ENCODE data around the gene SIAH2.
A peak's percentile ranks its signal among the peaks of the same experiment; 100 is the strongest.

The SIAH2 gene

DNA sequence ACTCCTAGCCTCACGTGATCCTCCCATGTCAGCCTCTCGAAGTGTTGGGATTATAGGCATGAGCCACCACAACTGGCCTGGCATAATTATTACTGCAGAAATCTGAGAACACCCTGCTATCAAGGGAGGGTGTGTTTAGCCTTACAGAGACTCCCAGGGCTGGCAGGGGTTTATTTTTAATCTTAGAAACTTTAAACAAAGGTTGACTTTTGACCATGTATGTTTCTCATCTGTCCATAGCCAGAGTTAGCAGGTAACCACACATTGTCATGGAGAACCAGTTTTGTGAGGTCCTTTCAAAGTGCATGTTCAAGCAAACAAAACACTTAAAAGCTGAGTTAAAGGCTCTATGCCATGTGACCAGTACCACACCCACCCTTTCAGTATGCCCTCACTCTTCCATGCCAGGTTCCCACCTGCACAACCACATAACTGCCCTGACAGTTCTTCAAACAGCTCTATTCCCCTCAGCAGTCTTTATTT is 11.1 kb downstream of the SIAH2 start:
- Mint-ChIP-seq H3K4me1 (ENCODE audit: low read depth in 2 of 2) (peaks cover 39 to 56% of the 10 kb centered on the region in 2 donors), H3K4me3 (no peak overlapping the region), H3K27me3 (no peaks in the 10 kb centered on the region), H3K36me3 (ENCODE audit: insufficient read depth) (peaks cover 18% of the 10 kb centered on the region), H3K9me3 (peaks cover 0 to 2% of the 10 kb centered on the region in 2 donors), H3K27ac (peak overlapping the region; percentile 22 to 53)
- no peak for DNase-seq
- ATAC-seq (replicated peaks), result no peak

DNA sequence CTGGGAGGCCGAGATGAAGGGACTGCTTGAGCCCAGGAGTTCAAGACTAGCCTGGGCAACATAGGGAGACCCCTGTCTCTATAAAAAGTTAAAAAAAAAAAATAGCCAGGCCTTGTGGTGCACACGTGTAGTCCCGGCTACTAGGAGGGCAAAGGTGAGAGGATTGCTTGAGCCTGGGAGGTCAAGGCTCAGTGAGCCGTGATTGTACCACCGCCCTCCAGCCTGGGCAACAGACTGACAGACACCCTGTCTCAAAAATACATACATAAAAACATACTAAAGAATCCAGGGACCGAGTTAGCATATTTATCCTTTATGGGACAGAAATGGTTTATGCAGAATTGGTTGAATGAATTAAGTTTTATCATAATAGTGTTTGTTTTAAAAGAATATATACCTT is 13.7 kb downstream of the SIAH2 start:
- Mint-ChIP-seq H3K27ac (peak overlapping the region; percentile 22 to 36), H3K4me3 (no peak overlapping the region), H3K4me1 (ENCODE audit: low read depth in 2 of 2) (peaks cover 56 to 71% of the 10 kb centered on the region in 2 donors), H3K27me3 (no peaks in the 10 kb centered on the region), H3K9me3 (peaks cover 0 to 2% of the 10 kb centered on the region in 2 donors), H3K36me3 (ENCODE audit: insufficient read depth) (peaks cover 12% of the 10 kb centered on the region)
- no peak for DNase-seq
- ATAC-seq (replicated peaks), result no peak

DNA sequence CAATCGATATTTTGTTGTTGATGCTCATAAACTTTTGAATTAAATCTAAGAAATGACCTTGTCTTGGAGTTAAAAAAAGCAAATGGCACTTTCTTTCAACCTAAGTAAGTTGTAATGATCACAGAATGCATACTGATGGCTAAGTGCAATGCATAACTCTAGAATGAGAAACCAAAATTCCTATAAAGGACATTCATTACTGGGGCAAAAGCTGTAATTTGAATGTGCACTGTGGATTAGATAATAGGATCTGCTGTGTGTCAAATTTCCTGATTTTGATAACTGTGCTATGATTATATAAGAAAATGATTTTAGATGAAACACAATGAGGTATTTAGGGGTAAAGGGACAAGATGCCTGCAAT is 14.3 kb downstream of the SIAH2 start:
- Mint-ChIP-seq H3K27ac (peak overlapping the region; percentile 22 to 36), H3K4me1 (ENCODE audit: low read depth in 2 of 2) (peaks cover 51 to 71% of the 10 kb centered on the region in 2 donors), H3K9me3 (no peaks in the 10 kb centered on the region), H3K36me3 (ENCODE audit: insufficient read depth) (peaks cover 14% of the 10 kb centered on the region), H3K27me3 (no peaks in the 10 kb centered on the region), H3K4me3 (no peak overlapping the region)
- ATAC-seq (replicated peaks) (no peak), DNase-seq (no peak)

DNA sequence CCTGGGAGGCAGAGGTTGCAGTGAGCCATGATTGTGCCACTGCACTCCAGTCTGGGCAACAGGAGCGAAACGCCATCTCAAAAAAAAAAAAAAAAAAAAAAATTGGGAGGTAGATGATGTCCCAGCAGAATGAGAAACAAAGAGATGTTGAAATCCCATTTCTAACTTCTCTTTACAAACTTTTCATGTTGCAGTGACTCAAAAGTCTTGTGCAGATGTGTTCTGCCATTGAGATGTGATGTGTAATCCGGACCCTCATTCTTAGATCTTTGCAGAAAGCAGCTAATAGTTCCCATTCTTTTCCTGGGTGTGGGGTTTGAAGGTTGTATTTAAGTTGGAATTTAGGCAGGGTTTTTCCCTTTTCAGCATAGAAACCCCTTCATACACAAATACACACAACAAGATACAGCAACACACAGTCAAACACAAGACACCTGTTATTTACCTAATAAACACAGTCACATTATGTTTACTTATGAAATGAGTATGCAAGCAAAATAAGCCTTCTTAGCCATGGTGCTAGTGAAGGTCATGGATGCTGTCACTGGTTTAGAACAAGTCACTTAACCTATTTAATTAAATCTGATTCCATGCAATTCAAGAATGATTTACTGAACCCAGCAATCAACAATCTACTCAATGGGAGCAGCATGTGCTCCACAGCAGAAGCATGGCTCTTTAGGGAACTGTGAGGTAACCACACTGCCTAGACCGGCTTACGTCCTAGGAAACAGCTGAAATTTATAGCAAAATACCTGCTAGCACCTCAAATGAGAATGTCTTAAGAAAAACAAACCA is 14.9 kb downstream of the SIAH2 start:
- Mint-ChIP-seq H3K27me3 (no peaks in the 10 kb centered on the region), H3K4me3 (no peak overlapping the region), H3K9me3 (no peaks in the 10 kb centered on the region), H3K27ac (peak overlapping the region in 1 of 2 donors; percentile 22), H3K36me3 (ENCODE audit: insufficient read depth) (peaks cover 14% of the 10 kb centered on the region), H3K4me1 (ENCODE audit: low read depth in 2 of 2) (peaks cover 53 to 68% of the 10 kb centered on the region in 2 donors)
- ATAC-seq (replicated peaks) (no peak), DNase-seq (no peak)

DNA sequence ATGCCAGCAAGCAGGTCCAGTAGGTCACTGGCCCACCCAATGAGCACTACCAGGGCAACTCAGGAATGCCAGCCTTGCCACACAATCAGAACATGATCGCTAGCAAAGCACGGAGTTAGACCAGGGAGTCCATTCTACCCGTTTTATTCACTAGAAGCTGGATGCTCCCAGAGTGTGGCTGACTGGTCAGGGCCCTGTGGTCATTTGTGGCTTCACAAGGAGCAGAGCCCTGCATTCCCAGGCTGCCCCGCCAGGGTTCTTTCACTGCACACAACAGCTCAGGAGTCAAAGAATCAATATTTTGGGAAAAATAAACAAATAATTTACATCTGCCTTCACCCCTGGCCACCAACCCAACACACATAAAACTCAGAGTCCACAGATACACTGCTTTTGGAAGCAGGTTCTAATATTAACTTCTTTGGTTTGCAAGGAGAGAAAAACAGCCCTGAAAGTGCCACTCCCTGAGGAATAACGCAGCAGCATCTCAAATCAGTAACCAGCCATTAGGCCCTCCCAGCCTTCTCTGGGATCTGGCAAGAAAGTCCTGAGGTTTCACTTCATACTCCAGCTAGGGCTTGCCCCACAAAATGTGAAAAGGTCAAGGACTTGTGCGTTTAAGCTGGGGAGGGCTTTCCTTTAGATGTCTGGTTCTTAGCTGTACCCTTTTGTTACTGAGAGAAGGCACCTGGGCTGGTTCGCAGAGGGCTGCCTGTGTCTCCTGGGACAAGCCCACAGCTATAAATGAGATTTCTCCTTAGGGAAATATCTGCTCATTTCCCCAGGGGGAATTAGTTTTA is 16.0 kb downstream of the SIAH2 start:
- DNase-seq (no peak), ATAC-seq (replicated peaks) (no peak)
- no peaks in the 10 kb centered on the region for H3K27me3 Mint-ChIP-seq
- H3K27ac Mint-ChIP-seq, result peak overlapping the region; percentile 31 to 81
- H3K9me3 Mint-ChIP-seq, result no peaks in the 10 kb centered on the region
- no peak overlapping the region for H3K4me3 Mint-ChIP-seq
- H3K4me1 Mint-ChIP-seq (ENCODE audit: low read depth in 2 of 2), result peaks cover 53 to 69% of the 10 kb centered on the region in 2 donors
- peaks cover 16% of the 10 kb centered on the region for H3K36me3 Mint-ChIP-seq (ENCODE audit: insufficient read depth)

DNA sequence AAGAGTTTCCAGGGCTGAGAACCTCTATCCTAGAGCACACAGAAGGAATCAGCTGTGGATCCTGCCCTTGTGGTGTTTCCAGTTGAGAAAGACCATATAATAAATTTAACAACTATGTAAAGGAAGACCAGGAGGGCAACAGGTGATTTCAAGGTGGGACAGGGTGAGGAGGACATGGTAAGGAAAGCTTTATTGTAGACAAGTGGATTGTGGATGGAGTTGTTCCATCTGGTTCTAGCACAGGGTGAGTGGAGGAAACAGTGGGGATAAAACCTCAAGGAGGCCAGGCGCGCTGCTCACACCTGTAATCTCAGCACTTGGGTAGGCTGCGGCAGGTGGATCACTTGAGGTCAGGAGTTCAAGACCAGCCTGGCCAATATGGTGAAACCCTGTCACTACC is 17.1 kb downstream of the SIAH2 start:
- Mint-ChIP-seq H3K9me3 (no peaks in the 10 kb centered on the region), H3K4me3 (no peak overlapping the region), H3K4me1 (ENCODE audit: low read depth in 2 of 2) (peaks cover 47 to 60% of the 10 kb centered on the region in 2 donors), H3K36me3 (ENCODE audit: insufficient read depth) (peaks cover 21% of the 10 kb centered on the region), H3K27ac (peak overlapping the region in 1 of 2 donors; percentile 81), H3K27me3 (no peaks in the 10 kb centered on the region)
- DNase-seq, result no peak
- ATAC-seq (replicated peaks), result no peak

DNA sequence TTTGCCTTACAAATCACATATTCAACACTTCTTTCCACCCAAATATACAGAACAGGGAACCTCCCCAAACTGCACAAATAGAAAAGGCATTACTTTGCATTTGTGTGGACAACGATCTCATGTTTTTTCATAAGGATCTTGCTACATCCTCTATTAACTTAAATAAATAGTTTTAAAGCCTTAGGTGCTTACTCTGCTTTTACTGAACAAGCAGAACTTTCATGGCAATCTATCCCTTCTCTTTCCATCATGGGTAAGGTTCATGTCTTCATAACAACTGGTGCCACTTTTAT is 18.1 kb downstream of the SIAH2 start:
- ATAC-seq (replicated peaks) (no peak), DNase-seq (no peak)
- Mint-ChIP-seq H3K36me3 (ENCODE audit: insufficient read depth) (peaks cover 23% of the 10 kb centered on the region), H3K4me1 (ENCODE audit: low read depth in 2 of 2) (peaks cover 50 to 56% of the 10 kb centered on the region in 2 donors), H3K27me3 (no peaks in the 10 kb centered on the region), H3K4me3 (no peak overlapping the region), H3K27ac (peak overlapping the region; percentile 15 to 52), H3K9me3 (no peaks in the 10 kb centered on the region)

DNA sequence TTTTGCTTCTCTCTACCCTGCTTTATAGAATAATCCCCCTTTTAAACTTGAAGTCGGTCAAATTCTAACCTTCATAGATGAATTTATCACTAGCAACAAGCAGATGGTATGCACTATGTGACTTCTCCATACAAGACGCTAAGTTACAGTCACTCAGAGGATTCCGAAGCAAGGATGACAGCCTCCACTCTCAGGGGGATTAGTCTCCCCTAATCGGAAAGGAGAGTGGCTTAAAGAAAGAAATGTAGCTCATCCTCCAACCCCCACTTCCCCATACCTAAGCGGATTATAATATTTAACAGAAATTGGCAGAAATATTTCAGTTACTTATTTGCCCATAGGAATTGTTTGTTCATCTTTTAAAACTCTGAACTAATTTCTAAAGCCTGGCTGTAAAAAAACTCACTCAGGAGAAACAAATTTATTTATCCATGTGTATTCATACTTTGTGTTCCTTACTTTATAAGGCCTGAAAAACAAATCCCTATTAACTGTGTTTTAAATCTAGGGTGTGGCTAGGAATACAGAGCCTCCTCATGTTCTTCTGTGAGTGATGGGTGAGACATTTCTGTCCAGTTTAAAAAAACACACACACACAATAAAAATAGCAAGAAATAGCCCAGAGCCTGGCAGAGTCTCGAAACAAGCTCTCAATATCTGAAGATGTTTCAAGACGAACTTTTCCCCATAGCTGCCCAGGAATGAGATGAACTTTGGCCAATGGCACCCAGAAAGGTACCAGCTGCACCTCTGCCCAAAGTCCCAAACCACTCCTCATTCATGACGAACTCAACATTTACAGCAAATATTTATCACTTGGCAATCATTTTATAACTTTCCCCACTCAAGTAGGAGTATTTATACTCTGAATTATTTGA is 18.7 kb downstream of the SIAH2 start:
- Mint-ChIP-seq H3K36me3 (ENCODE audit: insufficient read depth) (peaks cover 25% of the 10 kb centered on the region), H3K27me3 (no peaks in the 10 kb centered on the region), H3K4me1 (ENCODE audit: low read depth in 2 of 2) (peaks cover 52 to 56% of the 10 kb centered on the region in 2 donors), H3K4me3 (no peak overlapping the region), H3K27ac (peak overlapping the region; percentile 15 to 52), H3K9me3 (no peaks in the 10 kb centered on the region)
- ATAC-seq (replicated peaks), result no peak
- DNase-seq, result no peak

DNA sequence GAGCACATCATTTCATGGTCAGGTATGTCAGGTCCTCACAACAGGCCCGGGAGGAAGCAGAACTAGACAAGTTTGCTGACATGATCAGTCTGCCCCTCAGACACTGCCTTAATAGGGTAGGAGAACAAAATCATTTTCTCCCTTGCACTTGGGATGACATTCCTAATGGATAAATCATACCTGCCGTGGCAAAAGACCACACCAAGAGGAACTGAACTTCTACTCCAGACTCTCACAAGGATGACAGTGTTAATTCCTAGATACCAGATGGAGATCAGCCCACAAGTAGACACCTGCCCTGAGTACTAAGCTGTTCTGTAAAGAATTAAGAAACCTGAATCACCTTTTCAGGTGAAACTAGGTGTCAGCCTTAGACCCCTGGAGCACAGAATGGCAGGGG is 19.5 kb downstream of the SIAH2 start:
- H3K4me3 Mint-ChIP-seq, result no peak overlapping the region
- no peak for ATAC-seq (replicated peaks)
- peak overlapping the region; percentile 26 to 52 for H3K27ac Mint-ChIP-seq
- DNase-seq, result no peak
- no peaks in the 10 kb centered on the region for H3K9me3 Mint-ChIP-seq
- no peaks in the 10 kb centered on the region for H3K27me3 Mint-ChIP-seq
- peaks cover 48 to 53% of the 10 kb centered on the region in 2 donors for H3K4me1 Mint-ChIP-seq (ENCODE audit: low read depth in 2 of 2)
- H3K36me3 Mint-ChIP-seq (ENCODE audit: insufficient read depth), result peaks cover 25% of the 10 kb centered on the region

DNA sequence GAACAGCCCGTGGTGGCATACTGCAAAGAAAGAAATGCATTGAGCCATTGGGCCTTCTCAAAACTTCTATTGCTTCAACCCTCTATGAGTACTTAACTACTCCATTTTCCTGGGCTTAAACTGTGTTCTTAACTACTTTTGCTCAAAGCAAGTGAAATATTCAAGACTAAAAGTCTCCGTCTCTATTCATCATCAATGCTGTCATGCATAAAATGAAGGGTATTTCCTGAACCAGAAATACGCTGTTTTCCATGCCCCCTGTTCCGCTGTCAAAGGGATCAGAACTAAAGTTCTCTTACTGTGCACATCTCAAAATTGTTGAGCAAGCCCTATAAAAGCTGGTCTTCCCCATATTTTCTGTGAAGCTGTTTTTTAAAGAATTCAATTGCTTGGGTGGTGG is 20.3 kb downstream of the SIAH2 start:
- DNase-seq (no peak), ATAC-seq (replicated peaks) (no peak)
- Mint-ChIP-seq H3K9me3 (no peaks in the 10 kb centered on the region), H3K36me3 (ENCODE audit: insufficient read depth) (peaks cover 25% of the 10 kb centered on the region), H3K4me1 (ENCODE audit: low read depth in 2 of 2) (peaks cover 43 to 49% of the 10 kb centered on the region in 2 donors), H3K27me3 (no peaks in the 10 kb centered on the region), H3K27ac (peak overlapping the region in 1 of 2 donors; percentile 25), H3K4me3 (no peak overlapping the region)

DNA sequence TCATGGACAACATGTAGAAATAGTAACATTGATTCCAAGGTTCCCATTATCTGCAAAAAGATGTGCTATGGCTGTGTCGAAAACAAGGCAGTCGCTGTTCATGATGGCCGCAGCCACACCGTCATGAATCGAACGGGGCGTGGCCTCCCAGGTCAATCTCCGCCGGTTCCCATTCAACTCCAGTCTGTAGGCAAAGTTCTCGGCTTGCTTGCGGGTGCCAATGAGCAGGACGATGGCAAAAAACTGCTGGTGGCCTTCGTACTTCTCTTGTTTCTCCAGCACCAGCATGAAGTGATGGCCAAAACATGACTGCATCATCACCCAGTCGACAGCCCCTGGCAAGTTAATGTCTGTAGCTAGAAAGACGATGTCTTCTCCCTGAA is 20.8 kb downstream of the SIAH2 start:
- peaks cover 25% of the 10 kb centered on the region for H3K36me3 Mint-ChIP-seq (ENCODE audit: insufficient read depth)

DNA sequence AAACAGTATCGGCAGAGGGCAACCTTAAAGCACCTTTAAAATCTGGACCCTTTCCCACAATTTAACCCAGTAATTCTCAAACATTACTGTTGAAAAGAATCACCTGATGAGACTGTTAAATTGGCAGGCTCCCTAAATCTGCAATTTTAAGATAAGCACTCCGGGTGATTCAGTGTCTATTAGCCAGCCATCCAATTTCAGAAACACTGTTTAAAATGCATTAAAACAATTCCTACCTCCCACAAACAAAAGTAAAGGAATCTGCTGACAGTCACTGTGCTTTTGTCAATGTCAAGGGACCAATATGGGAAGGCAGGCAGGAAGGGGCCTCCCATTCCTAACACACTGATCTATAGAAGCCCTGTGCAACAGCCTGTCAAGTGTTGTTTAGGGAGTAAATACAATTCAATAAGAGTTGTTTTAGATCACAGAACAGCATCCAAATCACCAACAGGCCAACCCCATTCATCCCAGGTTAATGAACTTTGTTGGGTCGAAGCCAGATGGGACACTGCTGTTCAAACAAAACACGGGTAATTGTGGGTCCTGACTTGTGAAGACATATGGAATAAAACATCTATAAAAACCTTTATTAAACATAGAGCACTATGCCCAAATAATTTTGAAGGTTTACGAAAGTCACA is 21.4 kb downstream of the SIAH2 start:
- peaks cover 25% of the 10 kb centered on the region for H3K36me3 Mint-ChIP-seq (ENCODE audit: insufficient read depth)
- peak overlapping the region; percentile 75 to 86 for H3K27ac Mint-ChIP-seq
- no peak for ATAC-seq (replicated peaks)
- no peak for DNase-seq
- H3K4me3 Mint-ChIP-seq, result no peak overlapping the region
- no peaks in the 10 kb centered on the region for H3K27me3 Mint-ChIP-seq
- no peaks in the 10 kb centered on the region for H3K9me3 Mint-ChIP-seq
- H3K4me1 Mint-ChIP-seq (ENCODE audit: low read depth in 2 of 2), result peaks cover 39 to 43% of the 10 kb centered on the region in 2 donors

More for the DNA sequence above, 20.8 kb downstream of the SIAH2 start:
- ATAC-seq (replicated peaks), result no peak
- no peak for DNase-seq
- no peaks in the 10 kb centered on the region for H3K27me3 Mint-ChIP-seq
- no peak overlapping the region for H3K4me3 Mint-ChIP-seq
- no peaks in the 10 kb centered on the region for H3K9me3 Mint-ChIP-seq
- H3K4me1 Mint-ChIP-seq (ENCODE audit: low read depth in 2 of 2), result peaks cover 40 to 45% of the 10 kb centered on the region in 2 donors
- peak overlapping the region in 1 of 2 donors; percentile 75 for H3K27ac Mint-ChIP-seq
